PFSK-1 (cell line): ENCODE results near the gene SPATA18.

ENCODE experiments used
- POLR2AphosphoS5 ChIP-seq: IDR thresholded peaks from 2 replicates; pipeline ENCODE4 v1.6.1; 2012; ENCODE audit warnings: low read depth, mild to moderate bottlenecking, control low read depth, low read length, moderate library complexity
- SIN3A ChIP-seq: IDR thresholded peaks from 2 replicates; pipeline ENCODE4 v1.6.1; 2012; ENCODE audit warnings: mild to moderate bottlenecking, low read length, moderate library complexity, borderline replicate concordance; ENCODE audit not compliant: insufficient read depth
- TAF1 ChIP-seq: IDR thresholded peaks from 2 replicates; pipeline ENCODE4 v1.6.1; 2012; ENCODE audit warnings: low read length, control low read depth, borderline replicate concordance; ENCODE audit not compliant: insufficient read depth
- TF ChIP-seq, protein P1 (sequence below), 2 experiments: IDR thresholded peaks; 2 replicates each; pipeline versions ENCODE4 v1.6.1 to v1.8.0; 2011 to 2012; ENCODE audit warnings: low read depth in 2 of 2, low read length in 2 of 2, control low read depth in 1 of 2, inconsistent platforms in 1 of 2, mild to moderate bottlenecking in 1 of 2, moderate library complexity in 1 of 2; ENCODE audit not compliant: insufficient read depth in 1 of 2

GRCh38 chr4:52012651-52013050, 38.5 kb upstream of the SPATA18 start:
- no peak for TF ChIP-seq POLR2AphosphoS5
- no peak for TF ChIP-seq SIN3A
- TF ChIP-seq, protein P1, sequence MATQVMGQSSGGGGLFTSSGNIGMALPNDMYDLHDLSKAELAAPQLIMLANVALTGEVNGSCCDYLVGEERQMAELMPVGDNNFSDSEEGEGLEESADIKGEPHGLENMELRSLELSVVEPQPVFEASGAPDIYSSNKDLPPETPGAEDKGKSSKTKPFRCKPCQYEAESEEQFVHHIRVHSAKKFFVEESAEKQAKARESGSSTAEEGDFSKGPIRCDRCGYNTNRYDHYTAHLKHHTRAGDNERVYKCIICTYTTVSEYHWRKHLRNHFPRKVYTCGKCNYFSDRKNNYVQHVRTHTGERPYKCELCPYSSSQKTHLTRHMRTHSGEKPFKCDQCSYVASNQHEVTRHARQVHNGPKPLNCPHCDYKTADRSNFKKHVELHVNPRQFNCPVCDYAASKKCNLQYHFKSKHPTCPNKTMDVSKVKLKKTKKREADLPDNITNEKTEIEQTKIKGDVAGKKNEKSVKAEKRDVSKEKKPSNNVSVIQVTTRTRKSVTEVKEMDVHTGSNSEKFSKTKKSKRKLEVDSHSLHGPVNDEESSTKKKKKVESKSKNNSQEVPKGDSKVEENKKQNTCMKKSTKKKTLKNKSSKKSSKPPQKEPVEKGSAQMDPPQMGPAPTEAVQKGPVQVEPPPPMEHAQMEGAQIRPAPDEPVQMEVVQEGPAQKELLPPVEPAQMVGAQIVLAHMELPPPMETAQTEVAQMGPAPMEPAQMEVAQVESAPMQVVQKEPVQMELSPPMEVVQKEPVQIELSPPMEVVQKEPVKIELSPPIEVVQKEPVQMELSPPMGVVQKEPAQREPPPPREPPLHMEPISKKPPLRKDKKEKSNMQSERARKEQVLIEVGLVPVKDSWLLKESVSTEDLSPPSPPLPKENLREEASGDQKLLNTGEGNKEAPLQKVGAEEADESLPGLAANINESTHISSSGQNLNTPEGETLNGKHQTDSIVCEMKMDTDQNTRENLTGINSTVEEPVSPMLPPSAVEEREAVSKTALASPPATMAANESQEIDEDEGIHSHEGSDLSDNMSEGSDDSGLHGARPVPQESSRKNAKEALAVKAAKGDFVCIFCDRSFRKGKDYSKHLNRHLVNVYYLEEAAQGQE (IDR thresholded peaks at IDR 0.05; ENCODE audit: insufficient read depth in 1 of 2, low read depth in 2 of 2, low read length in 2 of 2): no peak
- TF ChIP-seq TAF1: no peak
